IPS-18c (cell line): Measurements from ENCODE around the gene PFKM.
A peak's percentile ranks its signal among the peaks of the same experiment; 100 is the strongest.
"Not testable (repeated sequence)": the region's sequence is repeated elsewhere in the genome, so short reads cannot be mapped to it uniquely, and the experiment has no call there.

Source experiments
- H3K4me3 ChIP-seq: 2 replicates; pipeline ENCODE4 v1.7.0; 2013; ENCODE audit warnings: low read depth, mild to moderate bottlenecking, low read length, moderate library complexity; ENCODE audit not compliant: insufficient read depth
- H3K9me3 ChIP-seq: one replicate; pipeline ENCODE4 v1.6.1; 2013; ENCODE audit warnings: mild to moderate bottlenecking, low read length, moderate library complexity; ENCODE audit not compliant: control insufficient read depth, insufficient read depth

The PFKM gene

GRCh38 chr12:48135027-48135426, 15.9 kb downstream of the PFKM start:
- Histone ChIP-seq H3K9me3 (no peaks in the 10 kb centered on the region), H3K4me3 (no peak overlapping the region)

GRCh38 chr12:48142818-48143674, 23.9 kb downstream of the PFKM start:
- H3K9me3 ChIP-seq = peaks cover 3% of the 10 kb centered on the region
- no peak overlapping the region for H3K4me3 ChIP-seq

GRCh38 chr12:48143898-48144297, 24.7 kb downstream of the PFKM start:
- Histone ChIP-seq H3K4me3 (no peak overlapping the region), H3K9me3 (peaks cover 3% of the 10 kb centered on the region)

GRCh38 chr12:48145981-48146380, 26.8 kb downstream of the PFKM start:
- no peak overlapping the region for H3K4me3 ChIP-seq
- H3K9me3 ChIP-seq = peaks cover 3% of the 10 kb centered on the region

GRCh38 chr12:48151103-48151771, 32.1 kb downstream of the PFKM start:
- no peak overlapping the region for H3K4me3 ChIP-seq

GRCh38 chr12:48155786-48156185, 36.6 kb downstream of the PFKM start:
- H3K4me3 ChIP-seq, H3K9me3 ChIP-seq: not testable (repeated sequence)

More at GRCh38 chr12:48151103-48151771, 32.1 kb downstream of the PFKM start:
- no peaks in the 10 kb centered on the region for H3K9me3 ChIP-seq

- H3K9me3 ChIP-seq = no peaks in the 10 kb centered on the region
Measured at GRCh38 chr12:48156652-48157017, 37.5 kb downstream of the PFKM start.

GRCh38 chr12:48157018-48157888, 38.1 kb downstream of the PFKM start, which contains the start of gene ASB8:
Gene ASB8, minus strand, starts transcription at chr12:48157515. Its CDS starts 4,019 bp downstream, at chr12:48153496.
- peak within 1 kb of the TSS; percentile 66 for H3K4me3 ChIP-seq
- no peaks in the 10 kb centered on the region for H3K9me3 ChIP-seq

More at GRCh38 chr12:48156652-48157017, 37.5 kb downstream of the PFKM start:
- H3K4me3 ChIP-seq = peak overlapping the region; percentile 66

- Histone ChIP-seq H3K4me3 (peak overlapping the region; percentile 11; the same call in 1 of the 2 replicates), H3K9me3 (no peaks in the 10 kb centered on the region)
Measured at GRCh38 chr12:48157889-48158370, 38.8 kb downstream of the PFKM start.

GRCh38 chr12:48160046-48160445, 40.9 kb downstream of the PFKM start:
- no peak overlapping the region for H3K4me3 ChIP-seq
- H3K9me3 ChIP-seq = no peaks in the 10 kb centered on the region

GRCh38 chr12:48160807-48161206, 41.6 kb downstream of the PFKM start:
- H3K4me3 ChIP-seq = no peak overlapping the region
- H3K9me3 ChIP-seq = no peaks in the 10 kb centered on the region

- Histone ChIP-seq H3K4me3 (no peak overlapping the region), H3K9me3 (no peaks in the 10 kb centered on the region)
Measured at GRCh38 chr12:48163150-48163747, 44.1 kb downstream of the PFKM start.

GRCh38 chr12:48164451-48164850, 45.3 kb downstream of the PFKM start:
- Histone ChIP-seq H3K4me3 (no peak overlapping the region), H3K9me3 (no peaks in the 10 kb centered on the region)

- H3K4me3 ChIP-seq = no peak overlapping the region
- no peaks in the 10 kb centered on the region for H3K9me3 ChIP-seq
Measured at GRCh38 chr12:48165089-48165981, 46.2 kb downstream of the PFKM start.

GRCh38 chr12:48169011-48169410, 49.8 kb downstream of the PFKM start:
- Histone ChIP-seq H3K4me3 (no peak overlapping the region), H3K9me3 (no peaks in the 10 kb centered on the region)
